Stomach (tissue), 4 donors: Measurements from ENCODE around the gene GRK6.

Experiments
- POLR2A ChIP-seq, 4 donors: fragments of 450-650 bp; IDR thresholded peaks; one replicate each; pipeline ENCODE4 v1.6.1; 2016; ENCODE audit warnings: antibody characterized with exemption in 4 of 4, control low read depth in 2 of 4, mild to moderate bottlenecking in 1 of 4, moderate library complexity in 1 of 4
- POLR2AphosphoS5 ChIP-seq, 3 donors: sonication (generic); formaldehyde crosslinking; IDR thresholded peaks; one replicate each; pipeline ENCODE4 v1.6.1; 2016; ENCODE audit warnings: antibody characterized with exemption in 3 of 3
- TF ChIP-seq, protein P1 (sequence below), 7 experiments: fragments of 450-650 bp in 4 of 7; fragments of 200-600 bp in 3 of 7; sonication (generic) in 3 of 7; IDR thresholded peaks; one replicate each; pipeline ENCODE4 v1.5.1; 2016 to 2019; ENCODE audit warnings: antibody characterized with exemption in 7 of 7, control low read depth in 2 of 7, mild to moderate bottlenecking in 1 of 7

DNA sequence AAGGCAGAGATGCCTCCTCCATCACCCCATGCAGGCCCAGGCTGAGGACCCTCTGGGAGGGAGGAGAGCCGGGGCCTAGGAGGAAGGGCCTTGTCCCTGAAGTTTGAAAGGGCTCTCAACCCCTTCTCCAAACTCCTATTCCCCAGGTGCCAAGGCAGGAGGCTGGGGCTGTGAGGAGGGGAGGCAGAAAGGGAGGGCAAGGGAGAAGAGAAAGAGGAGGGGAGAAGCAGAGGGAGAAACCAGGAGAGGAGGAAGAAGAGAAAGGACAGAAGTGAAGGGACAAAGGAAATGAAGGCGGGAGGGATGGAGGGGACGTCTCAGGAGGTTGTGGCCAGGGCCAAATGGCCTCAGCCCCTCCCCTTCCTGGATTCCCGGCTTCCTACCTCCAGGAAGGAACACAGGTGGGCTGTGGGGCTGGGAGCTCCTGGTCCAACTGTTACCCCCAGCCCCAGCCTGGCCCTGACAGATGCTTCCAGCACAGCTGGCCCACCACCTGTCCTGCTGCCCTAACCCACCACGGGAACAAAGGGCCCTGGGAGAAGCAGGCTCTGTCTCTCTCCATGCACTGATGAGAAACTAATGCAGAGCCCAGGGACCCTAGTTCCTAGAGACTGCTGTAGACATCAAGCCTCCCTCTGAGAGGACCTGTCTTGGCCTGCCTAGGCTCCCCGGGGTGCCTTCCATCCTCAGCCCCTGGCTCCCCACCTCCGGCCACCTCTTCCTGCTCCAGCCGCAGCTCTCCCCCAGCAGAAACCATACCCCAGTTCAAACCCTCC is 43.5 kb downstream of the GRK6 start:
- TF ChIP-seq, protein P1, sequence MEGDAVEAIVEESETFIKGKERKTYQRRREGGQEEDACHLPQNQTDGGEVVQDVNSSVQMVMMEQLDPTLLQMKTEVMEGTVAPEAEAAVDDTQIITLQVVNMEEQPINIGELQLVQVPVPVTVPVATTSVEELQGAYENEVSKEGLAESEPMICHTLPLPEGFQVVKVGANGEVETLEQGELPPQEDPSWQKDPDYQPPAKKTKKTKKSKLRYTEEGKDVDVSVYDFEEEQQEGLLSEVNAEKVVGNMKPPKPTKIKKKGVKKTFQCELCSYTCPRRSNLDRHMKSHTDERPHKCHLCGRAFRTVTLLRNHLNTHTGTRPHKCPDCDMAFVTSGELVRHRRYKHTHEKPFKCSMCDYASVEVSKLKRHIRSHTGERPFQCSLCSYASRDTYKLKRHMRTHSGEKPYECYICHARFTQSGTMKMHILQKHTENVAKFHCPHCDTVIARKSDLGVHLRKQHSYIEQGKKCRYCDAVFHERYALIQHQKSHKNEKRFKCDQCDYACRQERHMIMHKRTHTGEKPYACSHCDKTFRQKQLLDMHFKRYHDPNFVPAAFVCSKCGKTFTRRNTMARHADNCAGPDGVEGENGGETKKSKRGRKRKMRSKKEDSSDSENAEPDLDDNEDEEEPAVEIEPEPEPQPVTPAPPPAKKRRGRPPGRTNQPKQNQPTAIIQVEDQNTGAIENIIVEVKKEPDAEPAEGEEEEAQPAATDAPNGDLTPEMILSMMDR (IDR thresholded peaks at IDR 0.05) = no peak
- TF ChIP-seq POLR2A (IDR thresholded peaks at IDR 0.05) (no peak), POLR2AphosphoS5 (IDR thresholded peaks at IDR 0.05) (no peak)
